ENCODE results near the gene APP.

The APP gene
- 66.2 to 108 (median 92.4) reads per million in 3 experiments for total RNA-seq

- peak; percentile 84 for DNase-seq
Observed at GRCh38 chr21:26170471-26171257, at the start of gene APP. TSS of gene APP (minus strand) at chr21:26170770. CDS start at chr21:26170620, 150 bp downstream.

- DNase-seq, result no peak
Observed at GRCh38 chr21:26212220-26212619, 41.6 kb upstream of the APP start.

- no peak for DNase-seq
Observed at GRCh38 chr21:26210614-26211013, 40.0 kb upstream of the APP start.

- DNase-seq, result no peak
Observed at GRCh38 chr21:26207021-26207420, 36.5 kb upstream of the APP start.

GRCh38 chr21:26199456-26199855 lies 28.9 kb upstream of the APP start:
- DNase-seq, result no peak

DNA sequence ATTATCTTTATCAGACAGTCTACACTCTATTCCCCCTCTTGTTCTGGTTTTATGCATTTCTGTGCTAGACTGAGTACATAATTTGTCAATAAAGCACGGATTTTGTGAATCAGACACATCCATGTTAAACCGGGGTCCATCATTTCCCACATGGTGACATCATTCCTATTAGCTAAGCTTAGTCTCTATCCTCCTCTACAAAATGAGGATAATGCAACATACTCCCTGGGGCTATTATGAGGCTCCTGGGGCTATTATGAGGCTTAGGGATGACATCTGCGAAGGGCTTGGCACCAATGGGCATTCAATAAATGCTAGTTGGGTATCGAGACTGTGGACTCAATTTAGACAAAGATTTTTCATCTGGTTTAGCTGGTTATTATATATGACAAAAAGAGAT lies 25.1 kb upstream of the APP start:
- no peak for DNase-seq

- DNase-seq, result no peak
Observed at GRCh38 chr21:26194811-26195251, 24.3 kb upstream of the APP start.

DNA sequence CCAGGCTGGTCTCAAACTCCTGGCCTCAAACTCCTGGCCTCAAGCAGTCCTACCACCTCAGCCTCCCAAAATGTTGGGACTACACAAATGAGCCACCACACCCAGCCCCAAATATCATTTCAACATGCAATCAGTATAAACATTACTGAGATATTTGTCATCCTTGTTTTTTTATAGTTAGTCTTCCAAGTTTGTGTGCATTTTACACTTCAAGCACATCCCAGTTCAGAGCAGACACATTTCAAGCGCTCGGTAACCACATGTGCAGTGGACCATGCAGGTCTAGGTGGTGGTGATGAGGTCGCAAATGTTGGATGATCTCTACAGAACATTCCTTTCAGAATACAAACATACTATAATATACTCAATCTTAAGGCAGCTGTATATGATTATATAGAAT lies 23.8 kb upstream of the APP start:
- DNase-seq, result no peak

- DNase-seq, result no peak
Observed at GRCh38 chr21:26191609-26192008, 21.0 kb upstream of the APP start.

DNA sequence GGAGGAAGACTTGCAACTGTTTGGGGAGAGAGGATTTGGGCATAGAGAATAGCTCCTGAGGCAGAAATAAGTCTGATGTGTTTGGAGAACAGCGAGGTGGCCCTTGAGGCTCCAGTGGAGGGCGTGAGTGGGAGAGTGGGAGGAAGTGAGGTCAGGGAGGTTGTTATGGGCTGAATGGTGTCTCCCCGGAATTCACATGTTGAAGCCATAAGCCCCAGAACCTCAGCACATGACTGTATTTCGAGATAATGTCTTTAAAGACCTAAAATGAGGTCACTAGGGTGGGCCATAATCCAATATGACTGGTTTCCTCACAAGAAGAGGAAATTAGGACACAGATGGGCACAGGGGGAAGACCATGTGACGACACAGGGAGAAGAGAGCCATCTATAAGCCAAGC lies 17.9 kb upstream of the APP start:
- no peak for DNase-seq

GRCh38 chr21:26185446-26185845 lies 14.9 kb upstream of the APP start:
- no peak for DNase-seq

DNA sequence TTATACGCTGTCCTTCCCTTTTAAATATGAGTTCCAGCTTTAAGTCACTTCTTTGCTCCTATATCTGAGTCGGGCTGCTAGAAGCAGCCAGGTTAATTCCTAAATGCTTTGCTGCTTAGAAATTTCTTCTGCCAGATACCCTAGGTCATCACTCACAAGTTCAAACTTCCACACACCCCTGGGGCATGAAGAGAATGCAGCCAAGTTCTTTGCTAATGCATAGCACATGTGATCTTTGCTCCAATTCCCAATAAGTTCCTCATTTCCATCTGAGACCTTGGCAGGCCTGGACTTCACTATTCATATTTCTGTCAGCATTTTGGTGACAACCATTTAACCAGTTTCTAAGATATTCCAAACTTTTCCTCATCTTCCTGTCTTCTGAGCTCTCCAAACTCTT lies 14.5 kb upstream of the APP start:
- DNase-seq, result no peak

DNA sequence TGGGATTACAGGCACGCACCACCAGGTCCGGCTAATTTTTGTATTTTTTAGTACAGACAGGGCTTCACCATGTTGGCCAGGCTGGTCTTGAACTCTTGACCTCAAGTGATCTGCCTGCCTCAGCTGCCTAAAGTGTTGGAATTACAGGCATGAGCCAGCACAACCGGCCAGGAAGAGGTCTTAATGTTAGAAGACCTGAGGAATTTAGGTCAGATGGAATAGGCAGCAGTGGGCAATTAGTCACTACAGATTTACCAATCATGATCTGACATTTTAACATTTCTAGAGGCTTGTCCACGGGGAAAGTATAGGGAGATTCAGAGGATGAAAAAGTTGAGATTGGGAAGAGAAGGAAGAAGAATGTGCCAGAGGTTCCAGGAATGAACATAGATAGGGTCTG lies 8.9 kb upstream of the APP start:
- no peak for DNase-seq

DNA sequence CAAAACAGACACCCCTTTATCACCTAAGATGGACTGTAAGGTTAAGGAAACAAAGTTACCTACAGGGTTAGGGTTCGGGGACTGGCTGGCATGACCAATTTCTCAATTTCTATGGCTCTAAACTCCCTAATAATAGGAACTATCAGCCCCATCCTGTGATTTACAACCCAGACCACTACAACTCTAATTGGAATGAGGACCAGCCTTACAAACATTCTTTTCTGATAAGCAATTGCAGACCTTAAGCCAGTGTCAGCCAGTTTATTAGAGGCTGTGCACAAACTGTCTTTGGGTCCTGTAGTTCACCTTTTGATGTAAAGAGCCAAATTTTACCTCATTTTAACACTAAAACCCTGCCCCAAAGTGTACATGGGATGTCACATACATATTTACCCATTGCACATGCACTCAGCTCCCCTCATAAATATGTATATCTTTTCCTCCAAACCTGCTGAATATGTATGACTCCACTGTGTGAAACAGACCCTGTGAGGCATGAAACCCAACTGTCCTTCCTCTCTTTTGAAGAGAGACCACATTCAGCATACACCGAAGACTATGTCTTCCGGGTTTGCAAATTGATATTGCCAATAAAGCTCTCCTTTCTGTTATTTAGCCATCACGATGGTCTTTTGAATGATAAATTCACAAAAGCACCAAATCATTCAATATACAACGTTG lies 7.3 kb upstream of the APP start:
- DNase-seq, result no peak

DNA sequence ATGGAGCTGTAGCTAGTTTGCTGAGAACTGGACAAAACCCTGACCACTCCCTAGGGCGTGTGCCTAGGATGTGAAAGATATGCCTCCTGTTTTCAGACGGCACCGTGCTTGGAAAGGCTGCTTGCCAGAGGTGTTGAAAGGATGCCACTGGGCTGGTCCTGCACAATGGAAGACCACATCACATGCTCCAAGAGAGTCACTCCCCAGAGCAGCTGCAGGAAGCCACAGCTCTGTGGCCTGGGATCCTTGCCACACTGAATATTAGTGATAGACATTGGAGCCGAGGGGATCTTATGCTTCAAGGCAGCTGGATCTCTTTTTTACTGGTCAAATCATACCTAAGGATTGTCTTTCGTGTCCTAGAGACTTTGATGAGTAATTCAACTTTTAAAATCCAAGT lies 6.6 kb upstream of the APP start:
- no peak for DNase-seq

DNA sequence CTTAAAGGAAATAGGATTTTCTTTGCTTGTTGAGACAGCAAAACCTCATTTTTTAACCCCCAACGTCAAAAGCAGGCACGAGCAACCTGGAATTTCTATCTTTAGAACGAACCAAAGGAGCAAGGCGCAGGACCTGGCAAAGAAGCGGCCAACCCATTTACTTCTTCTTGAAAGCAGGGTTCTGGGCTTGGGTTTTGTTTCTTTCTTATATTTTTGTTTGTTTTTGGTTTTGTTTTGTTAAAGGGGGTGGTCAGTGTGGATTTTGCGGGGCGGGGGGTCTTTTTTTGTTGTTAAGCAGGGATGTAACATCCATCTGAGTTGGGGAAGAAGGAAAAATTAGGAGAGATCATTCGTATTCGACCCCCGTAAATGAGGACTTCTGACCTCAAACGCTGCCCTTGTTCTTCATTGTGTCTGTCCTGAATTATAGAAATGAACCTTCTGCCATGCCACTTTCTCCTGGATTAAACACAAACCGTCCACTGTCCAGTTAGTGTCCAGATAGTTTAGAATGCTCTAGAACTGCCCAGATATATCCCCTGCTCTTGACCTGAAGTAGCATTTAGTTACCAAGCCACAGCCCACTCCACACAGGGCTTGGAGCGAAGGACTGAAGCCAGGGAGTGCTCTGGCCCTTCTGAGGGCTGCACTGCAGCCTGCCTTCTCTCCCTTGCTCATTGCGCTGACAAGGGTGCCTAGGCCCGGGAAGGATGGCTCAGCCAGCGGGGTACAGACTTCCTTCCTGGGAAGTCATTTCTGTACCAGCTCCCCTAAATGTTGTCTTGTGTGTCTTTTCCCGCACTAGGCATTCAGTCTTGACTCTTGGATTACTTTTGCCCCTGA lies 909 bp upstream of the APP start:
- no peak for DNase-seq

GRCh38 chr21:26169611-26170470 lies 729 bp downstream of the APP start:
- peak; percentile 19 for DNase-seq

GRCh38 chr21:26169061-26169610 lies 1.4 kb downstream of the APP start:
- DNase-seq, result peak; percentile 43

- DNase-seq, result no peak
Observed at GRCh38 chr21:26168371-26168770, 2.2 kb downstream of the APP start.

DNA sequence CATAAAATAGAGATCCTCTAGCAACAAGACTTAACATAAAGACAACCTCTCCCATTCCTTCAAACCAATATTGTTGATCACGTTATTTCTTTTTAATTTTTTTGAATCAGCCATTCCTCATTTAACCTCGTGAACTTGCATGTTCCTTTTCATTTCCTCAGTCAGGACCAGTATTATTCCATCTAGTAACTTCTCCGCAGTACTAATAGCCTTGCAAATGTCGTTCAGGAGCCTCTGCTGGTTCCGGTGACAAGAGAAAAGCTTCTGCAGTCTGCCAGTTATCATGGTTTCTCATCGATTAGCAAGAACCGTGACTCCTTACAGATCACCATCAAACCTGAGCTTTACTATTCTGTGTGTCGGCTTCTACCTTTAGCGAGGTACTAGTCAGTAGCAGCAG lies 3.0 kb downstream of the APP start:
- no peak for DNase-seq

DNA sequence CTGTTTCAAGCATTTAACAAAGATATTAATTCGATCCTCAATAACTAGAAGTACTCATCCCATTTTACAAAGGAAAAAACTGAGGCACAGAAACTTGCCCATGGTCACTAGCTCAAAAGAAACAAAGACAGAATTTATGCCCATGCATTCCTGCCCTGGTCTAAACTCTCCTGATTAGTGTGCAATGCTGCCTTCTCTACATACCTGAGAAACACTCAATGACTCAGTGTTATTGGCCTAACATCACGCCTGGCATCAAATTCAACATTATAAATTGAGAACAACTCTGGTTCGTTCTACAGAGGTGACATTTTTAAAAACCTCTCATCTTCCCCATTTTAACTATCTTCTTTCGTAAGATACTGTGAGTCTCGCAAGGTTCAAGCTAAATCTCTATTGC lies 5.2 kb downstream of the APP start:
- no peak for DNase-seq

DNA sequence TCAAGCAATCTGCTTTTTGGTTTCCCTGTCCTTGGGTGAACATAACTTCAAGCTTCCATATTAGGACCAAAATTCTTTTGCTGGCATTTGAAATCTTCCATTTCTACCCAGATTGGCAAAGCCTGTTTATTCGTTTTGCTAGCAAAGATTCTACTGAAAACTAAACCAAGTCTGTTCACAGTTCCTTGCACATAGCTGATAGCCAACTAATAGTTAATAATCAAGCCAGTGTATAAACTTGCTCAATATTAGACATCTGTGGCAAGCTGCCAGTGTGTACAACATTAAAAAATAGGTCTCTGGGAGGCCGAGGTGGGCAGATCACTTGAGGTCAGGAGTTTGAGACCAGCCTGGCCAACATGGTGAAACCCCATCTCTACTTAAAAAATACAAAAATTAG lies 6.3 kb downstream of the APP start:
- DNase-seq, result no peak

Measured in central memory CD4-positive, alpha-beta T cell (primary cell).